Breast epithelium (tissue), 3 donors: ENCODE results near the gene CUL3.

Source experiments
- POLR2A ChIP-seq: fragments of 450-650 bp; IDR thresholded peaks from one replicate; pipeline ENCODE4 v1.6.1; 2016; ENCODE audit warnings: antibody characterized with exemption, mild to moderate bottlenecking, moderate library complexity
- TF ChIP-seq, protein P1 (sequence below), 3 donors: fragments of 450-650 bp; IDR thresholded peaks; one replicate each; pipeline ENCODE4 v1.5.1; 2016 to 2017; ENCODE audit warnings: antibody characterized with exemption in 3 of 3, mild to moderate bottlenecking in 3 of 3, moderate library complexity in 3 of 3

- TF ChIP-seq, protein P1, sequence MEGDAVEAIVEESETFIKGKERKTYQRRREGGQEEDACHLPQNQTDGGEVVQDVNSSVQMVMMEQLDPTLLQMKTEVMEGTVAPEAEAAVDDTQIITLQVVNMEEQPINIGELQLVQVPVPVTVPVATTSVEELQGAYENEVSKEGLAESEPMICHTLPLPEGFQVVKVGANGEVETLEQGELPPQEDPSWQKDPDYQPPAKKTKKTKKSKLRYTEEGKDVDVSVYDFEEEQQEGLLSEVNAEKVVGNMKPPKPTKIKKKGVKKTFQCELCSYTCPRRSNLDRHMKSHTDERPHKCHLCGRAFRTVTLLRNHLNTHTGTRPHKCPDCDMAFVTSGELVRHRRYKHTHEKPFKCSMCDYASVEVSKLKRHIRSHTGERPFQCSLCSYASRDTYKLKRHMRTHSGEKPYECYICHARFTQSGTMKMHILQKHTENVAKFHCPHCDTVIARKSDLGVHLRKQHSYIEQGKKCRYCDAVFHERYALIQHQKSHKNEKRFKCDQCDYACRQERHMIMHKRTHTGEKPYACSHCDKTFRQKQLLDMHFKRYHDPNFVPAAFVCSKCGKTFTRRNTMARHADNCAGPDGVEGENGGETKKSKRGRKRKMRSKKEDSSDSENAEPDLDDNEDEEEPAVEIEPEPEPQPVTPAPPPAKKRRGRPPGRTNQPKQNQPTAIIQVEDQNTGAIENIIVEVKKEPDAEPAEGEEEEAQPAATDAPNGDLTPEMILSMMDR (IDR thresholded peaks at IDR 0.05): no peak
- TF ChIP-seq POLR2A: no peak
Measured at GRCh38 chr2:224428787-224429440, 156.2 kb downstream of the CUL3 start.
